NK-92 treated with Interleukin-12 subunit alpha and Interleukin-12 subunit beta, amount 100 ng/mL, for 24 hours (cell line): ENCODE results near the gene ADIG.

Experiments used
- DNase-seq: peaks from one replicate; lab custom pipeline; 2025; lab: John Stamatoyannopoulos, UW

ADIG gene

DNA sequence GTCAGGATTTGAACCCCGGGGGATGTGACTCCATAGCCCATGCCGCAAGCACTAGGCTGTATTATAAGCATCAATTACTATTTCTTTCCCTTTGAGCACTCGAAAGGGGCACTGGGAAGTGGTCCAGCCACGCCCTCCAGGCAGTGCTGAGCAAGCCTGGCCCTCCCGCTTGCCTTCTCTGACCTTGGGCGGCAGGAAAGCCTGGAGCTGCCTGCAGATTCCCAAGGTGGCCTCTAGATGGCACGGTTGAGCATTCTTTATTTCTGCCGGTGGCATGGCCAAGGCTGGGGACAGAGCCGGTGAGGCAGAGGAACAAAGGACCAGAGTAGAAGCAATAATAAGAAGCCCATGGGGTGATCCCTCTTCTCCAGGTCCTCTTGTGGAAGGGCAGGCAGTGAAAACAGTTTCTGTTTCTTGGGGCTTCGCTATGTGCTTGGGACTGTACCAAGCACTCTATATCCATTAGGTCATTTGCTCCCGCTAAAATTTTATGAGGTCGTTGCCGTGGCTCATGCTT, 52.6 kb downstream of the ADIG start:
- peak; percentile 40 for DNase-seq

GRCh38 chr20:38635721-38636288, 54.8 kb downstream of the ADIG start:
- DNase-seq = no peak
